Measurements from ENCODE around the gene CCDC12.

GRCh38 chr3:46875560-46875959 is 101.0 kb downstream of the CCDC12 start:
- TF ChIP-seq CTCF (IDR thresholded peaks at IDR 0.05) = no peak
- TF ChIP-seq POLR2A (IDR thresholded peaks at IDR 0.05) = no peak

Data from lower leg skin (tissue), 3 donors.